Neuronal stem cell (in vitro differentiated cells): ENCODE measurements around the gene RGS14.
A peak's percentile ranks its signal among the peaks of the same experiment; 100 is the strongest.

Experiments used
- DNase-seq: peaks from one replicate; pipeline ENCODE4 v3.0.0-alpha.2; 2013; ENCODE audit warnings: low spot score
- H2AFZ ChIP-seq: one replicate; pipeline ENCODE4 v1.6.1; 2013; ENCODE audit warnings: mild to moderate bottlenecking, low read length, inconsistent platforms
- H2AK5ac ChIP-seq: 2 replicates; pipeline ENCODE4 v1.6.1; 2013; ENCODE audit warnings: low read depth, mild to moderate bottlenecking, inconsistent platforms, low read length, moderate library complexity, mixed read lengths
- H2BK120ac ChIP-seq: 2 replicates; pipeline ENCODE4 v1.6.1; 2013; ENCODE audit warnings: low read depth, mild to moderate bottlenecking, inconsistent platforms, low read length, moderate library complexity, mixed read lengths
- H2BK12ac ChIP-seq: one replicate; pipeline ENCODE4 v1.6.1; 2013; ENCODE audit warnings: low read length, inconsistent platforms
- H2BK15ac ChIP-seq: 2 replicates; pipeline ENCODE4 v1.6.1; 2013; ENCODE audit warnings: mild to moderate bottlenecking, low read length, inconsistent platforms, mixed read lengths
- H2BK5ac ChIP-seq: one replicate; pipeline ENCODE4 v1.6.1; 2013; ENCODE audit warnings: inconsistent platforms, mild to moderate bottlenecking, low read length, moderate library complexity
- H3K14ac ChIP-seq: one replicate; pipeline ENCODE4 v1.6.1; 2013; ENCODE audit warnings: low read length, inconsistent platforms
- H3K18ac ChIP-seq: 2 replicates; pipeline ENCODE4 v1.6.1; 2013; ENCODE audit warnings: low read length, inconsistent platforms
- H3K23ac ChIP-seq: 2 replicates; pipeline ENCODE4 v1.6.1; 2013; ENCODE audit warnings: low read depth, mild to moderate bottlenecking, mixed read lengths, low read length, inconsistent platforms; ENCODE audit not compliant: poor library complexity
- H3K27ac ChIP-seq: replicated peaks from 3 replicates; pipeline ENCODE4 v1.5.1; 2013; ENCODE audit warnings: low read length, inconsistent platforms
- H3K27me3 ChIP-seq, 3 experiments: 2 replicates each; pipeline ENCODE4 v1.6.1; 2013; ENCODE audit warnings: low read length in 3 of 3, mild to moderate bottlenecking in 2 of 3, inconsistent platforms in 1 of 3, low read depth in 1 of 3, mixed read lengths in 1 of 3, moderate library complexity in 1 of 3; ENCODE audit not compliant: control insufficient read depth in 3 of 3, insufficient read depth in 3 of 3
- H3K36me3 ChIP-seq, 2 donors: replicated peaks in 1 of 2; 2 replicates each; pipeline ENCODE4 v1.6.1; 2013; ENCODE audit warnings: low read length in 2 of 2; ENCODE audit not compliant: control insufficient read depth in 2 of 2, insufficient read depth in 2 of 2
- H3K4ac ChIP-seq: 2 replicates; pipeline ENCODE4 v1.6.1; 2013; ENCODE audit warnings: inconsistent platforms, mild to moderate bottlenecking, low read length, moderate library complexity
- H3K4me1 ChIP-seq, 2 donors: 1 replicate in 1 of 2; 2 replicates in 1 of 2; pipeline ENCODE4 v1.6.1; 2013; ENCODE audit warnings: low read length in 2 of 2, low read depth in 1 of 2; ENCODE audit not compliant: control insufficient read depth in 2 of 2, insufficient read depth in 1 of 2
- H3K4me2 ChIP-seq: one replicate; pipeline ENCODE4 v1.6.1; 2013; ENCODE audit warnings: mild to moderate bottlenecking, low read length, inconsistent platforms; ENCODE audit not compliant: insufficient read depth, poor library complexity, severe bottlenecking
- H3K4me3 ChIP-seq, 2 donors: 2 replicates each; pipeline ENCODE4 v1.5.1; 2013; ENCODE audit warnings: low read length in 2 of 2, mild to moderate bottlenecking in 2 of 2, inconsistent platforms in 1 of 2, moderate library complexity in 1 of 2
- H3K79me1 ChIP-seq: one replicate; pipeline ENCODE4 v1.6.1; 2013; ENCODE audit warnings: low read depth, mild to moderate bottlenecking, inconsistent platforms, low read length, moderate library complexity
- H3K9ac ChIP-seq: one replicate; pipeline ENCODE4 v1.6.1; 2013; ENCODE audit warnings: mild to moderate bottlenecking, low read depth, low read length, inconsistent platforms; ENCODE audit not compliant: poor library complexity
- H3K9me3 ChIP-seq, 2 donors: replicated peaks in 1 of 2; 2 replicates each; pipeline versions ENCODE3 to v1.6.1; 2013; ENCODE audit warnings: low read length in 2 of 2, mild to moderate bottlenecking in 2 of 2, inconsistent platforms in 1 of 2, low read depth in 1 of 2, mixed read lengths in 1 of 2, moderate library complexity in 1 of 2; ENCODE audit not compliant: control insufficient read depth in 2 of 2, insufficient read depth in 1 of 2
- H4K8ac ChIP-seq: one replicate; pipeline ENCODE4 v1.6.1; 2013; ENCODE audit warnings: low read depth, mild to moderate bottlenecking, inconsistent platforms, low read length, moderate library complexity
- H4K91ac ChIP-seq: one replicate; pipeline ENCODE4 v1.6.1; 2013; ENCODE audit warnings: low read length, low read depth, mild to moderate bottlenecking, inconsistent platforms; ENCODE audit not compliant: poor library complexity
- WGBS, 2 donors: extraction: QIAGEN DNeasy Blood & Tissue Kit; methylation state at CpG; one replicate each; pipeline ENCODE4 v1.1.7; 2013; ENCODE audit warnings: missing lambda C conversion rate in 2 of 2, mixed read lengths in 1 of 2; ENCODE audit not compliant: insufficient read length in 2 of 2, insufficient replicate concordance in 1 of 2; ENCODE audit errors: extremely low coverage in 2 of 2; 5-methylcytosine and 5-hydroxymethylcytosine counted together

The RGS14 gene

DNA sequence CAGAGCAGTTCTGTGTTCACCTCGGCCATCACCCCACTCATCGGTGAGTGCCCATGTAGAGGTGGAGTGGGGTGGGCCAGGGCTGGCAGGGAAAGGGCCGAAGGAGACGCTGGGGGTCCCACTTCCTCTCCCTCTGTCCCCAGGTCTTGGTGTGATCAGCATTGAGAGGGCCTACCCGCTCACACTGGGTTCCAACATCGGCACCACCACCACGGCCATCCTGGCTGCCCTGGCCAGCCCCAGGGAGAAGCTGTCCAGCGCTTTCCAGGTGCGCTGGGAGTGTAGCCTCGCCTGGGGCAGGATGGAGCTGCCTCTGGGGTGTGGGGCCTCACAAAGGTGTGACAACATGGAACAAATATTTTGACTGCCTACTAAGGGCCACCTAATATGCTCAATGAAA is 39.1 kb downstream of the RGS14 start:
- Histone ChIP-seq H4K8ac (no peak overlapping the region), H3K4me3 (no peak overlapping the region), H2BK5ac (no peak overlapping the region), H3K36me3 (no peaks in the 10 kb centered on the region), H2AK5ac (peak overlapping the region; percentile 72), H3K4ac (no peak overlapping the region), H3K79me1 (peaks cover 4% of the 10 kb centered on the region), H2BK12ac (no peak overlapping the region), H2BK15ac (peak overlapping the region; percentile 70), H3K4me1 (no peaks in the 10 kb centered on the region), H3K9me3 (no peaks in the 10 kb centered on the region), H3K27ac (no peak overlapping the region), H4K91ac (no peak overlapping the region), H3K18ac (peak overlapping the region; percentile 35), H3K14ac (no peak overlapping the region), H3K23ac (peak overlapping the region; percentile 90), H2BK120ac (no peak overlapping the region), H3K4me2 (no peak overlapping the region), H3K27me3 (peaks cover 0 to 45% (median 3%) of the 10 kb centered on the region in 3 experiments), H3K9ac (peak overlapping the region; percentile 74), H2AFZ (no peak overlapping the region)
- DNase-seq: no peak
- no CpG with 5 or more reads among the region's 10 CpGs for WGBS, 2 donors

DNA sequence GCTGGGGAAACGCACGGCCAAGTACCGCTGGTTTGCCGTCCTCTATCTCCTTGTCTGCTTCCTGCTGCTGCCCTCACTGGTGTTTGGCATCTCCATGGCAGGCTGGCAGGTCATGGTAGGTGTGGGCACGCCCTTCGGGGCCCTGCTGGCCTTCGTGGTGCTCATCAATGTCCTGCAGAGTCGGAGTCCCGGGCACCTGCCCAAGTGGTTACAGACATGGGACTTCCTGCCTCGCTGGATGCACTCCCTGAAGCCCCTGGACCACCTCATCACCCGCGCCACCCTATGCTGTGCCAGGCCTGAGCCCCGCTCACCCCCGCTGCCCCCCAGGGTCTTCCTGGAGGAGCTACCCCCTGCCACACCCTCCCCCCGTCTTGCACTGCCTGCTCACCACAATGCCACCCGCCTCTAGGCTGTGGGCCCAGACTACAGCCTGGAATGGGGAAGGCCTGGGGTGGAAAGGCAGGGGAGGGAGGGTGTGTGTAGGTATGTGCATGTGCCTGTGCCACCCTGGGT is 40.2 kb downstream of the RGS14 start:
- peaks cover 6 to 10% of the 10 kb centered on the region in 2 donors for H3K4me1 ChIP-seq
- H3K14ac ChIP-seq: peak overlapping the region; percentile 92
- H3K4me3 ChIP-seq: no peak overlapping the region
- DNase-seq: no peak
- no peak overlapping the region for H2BK12ac ChIP-seq
- no peak overlapping the region for H3K27ac ChIP-seq
- H3K36me3 ChIP-seq: no peaks in the 10 kb centered on the region
- peak overlapping the region; percentile 19 for H3K18ac ChIP-seq
- H4K8ac ChIP-seq: peak overlapping the region; percentile 25
- no CpG with 5 or more reads among the region's 16 CpGs for WGBS, 2 donors
- no peak overlapping the region for H3K4me2 ChIP-seq
- peak overlapping the region; percentile 62 for H4K91ac ChIP-seq
- peak overlapping the region; percentile 69 for H3K23ac ChIP-seq
- H3K79me1 ChIP-seq: peaks cover 4% of the 10 kb centered on the region
- peak overlapping the region; percentile 80 for H2BK15ac ChIP-seq
- no peak overlapping the region for H2BK120ac ChIP-seq
- no peak overlapping the region for H2BK5ac ChIP-seq
- peak overlapping the region; percentile 80 for H2AK5ac ChIP-seq
- no peaks in the 10 kb centered on the region for H3K9me3 ChIP-seq
- H3K27me3 ChIP-seq: peaks cover 2 to 54% (median 13%) of the 10 kb centered on the region in 3 experiments
- peak overlapping the region; percentile 39 for H3K4ac ChIP-seq
- H2AFZ ChIP-seq: no peak overlapping the region
- no peak overlapping the region for H3K9ac ChIP-seq

DNA sequence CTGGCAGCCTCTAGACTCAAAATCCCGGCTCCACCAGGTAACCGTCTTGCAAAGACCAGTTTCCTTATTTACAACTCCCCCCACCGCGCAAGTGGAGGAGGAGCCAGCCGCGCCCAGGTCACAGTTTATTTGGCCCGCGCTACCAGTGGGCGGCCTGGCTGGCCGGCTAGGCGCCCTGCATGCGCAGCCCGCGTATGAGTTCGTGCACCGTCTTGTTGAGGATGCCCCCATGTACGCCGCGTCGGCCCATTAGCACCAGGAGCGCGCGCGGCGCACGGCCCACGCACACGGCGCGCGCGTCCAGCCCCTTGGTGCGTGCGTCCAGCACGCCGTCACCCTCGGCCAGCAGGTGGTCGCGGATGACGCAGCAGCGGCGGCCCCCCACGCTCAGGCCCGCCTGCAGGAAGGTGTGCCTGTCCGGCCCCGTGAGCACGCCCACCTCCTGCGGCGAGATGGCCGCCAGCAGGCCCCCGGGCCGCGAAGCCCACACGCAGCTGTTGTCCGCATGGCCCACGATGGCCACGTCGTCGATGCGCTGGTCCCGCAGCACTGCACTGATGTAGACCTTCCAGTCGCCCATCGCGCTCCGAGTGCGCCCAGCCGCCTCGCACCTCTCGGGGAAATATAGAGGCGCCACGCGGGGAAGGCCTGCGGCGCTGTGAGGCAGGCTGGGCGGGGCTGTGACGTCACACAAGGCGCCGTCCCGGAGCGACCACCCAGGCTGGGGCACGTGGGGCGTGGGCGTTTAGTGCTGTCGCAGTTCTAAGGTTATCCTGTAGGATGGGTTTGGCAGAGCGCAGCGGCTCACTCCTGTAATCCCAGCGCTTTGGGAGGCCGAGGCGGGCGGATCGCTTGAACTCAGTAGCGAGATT is 42.5 kb downstream of the RGS14 start, which contains the start of gene PFN3:
Gene PFN3 (minus strand): TSS at position 665 of the 872 bp plus-strand sequence. CDS start 85 bp downstream, at position 580.
- no peak for DNase-seq
- Histone ChIP-seq H3K4me2 (no peak within 1 kb of the TSS), H3K79me1 (peaks cover 4% of the 10 kb centered on the region), H2BK5ac (no peak within 1 kb of the TSS), H2AK5ac (peak within 1 kb of the TSS; percentile 75), H2AFZ (no peak within 1 kb of the TSS), H3K4me3 (no peak within 1 kb of the TSS), H4K8ac (no peak within 1 kb of the TSS), H3K9me3 (no peaks in the 10 kb centered on the region), H2BK15ac (peak within 1 kb of the TSS; percentile 58), H3K36me3 (no peaks in the 10 kb centered on the region), H3K27ac (no peak within 1 kb of the TSS), H3K23ac (peak within 1 kb of the TSS; percentile 89), H2BK120ac (no peak within 1 kb of the TSS), H3K4me1 (peaks cover 16 to 21% of the 10 kb centered on the region in 2 donors), H3K4ac (no peak within 1 kb of the TSS), H3K18ac (peak within 1 kb of the TSS; percentile 80), H3K9ac (no peak within 1 kb of the TSS), H3K27me3 (peaks cover 16 to 66% (median 36%) of the 10 kb centered on the region in 3 experiments), H4K91ac (no peak within 1 kb of the TSS), H2BK12ac (peak within 1 kb of the TSS; percentile 94), H3K14ac (peak within 1 kb of the TSS; percentile 56)
- no CpG with 5 or more reads among the region's 92 CpGs for WGBS, 2 donors
